Keratinocyte (primary cell): ENCODE data around the gene SYNE2. TPM values are rescaled to one million over a fixed set of nuclear protein-coding genes. Genes with fewer than 3 reads are reported as not detected.

ENCODE experiments used
- DNase-seq: peaks from one replicate; pipeline ENCODE4 v3.0.0-alpha.2; 2011; ENCODE audit warnings: low read depth, missing footprints, low spot score
- FAIRE-seq: peaks from 2 replicates; lab custom pipeline; 2011; peaks lifted over from hg19 to GRCh38; lab: Jason Lieb, UNC
- H2AFZ ChIP-seq: 2 replicates; pipeline ENCODE4 v1.6.0; 2012; ENCODE audit warnings: low read length, control low read depth, inconsistent platforms; ENCODE audit not compliant: control insufficient read depth
- H3K27ac ChIP-seq: 2 replicates; pipeline ENCODE4 v1.5.1; 2011; ENCODE audit warnings: low read length; ENCODE audit not compliant: control insufficient read depth, insufficient read depth
- H3K27me3 ChIP-seq: 3 replicates; pipeline ENCODE4 v1.6.0; 2011; ENCODE audit warnings: low read length; ENCODE audit not compliant: control insufficient read depth, insufficient read depth; ENCODE audit errors: extremely low read depth
- H3K36me3 ChIP-seq, 2 experiments: 2 replicates in 1 of 2; 3 replicates in 1 of 2; pipeline ENCODE4 v1.5.1; 2011; ENCODE audit warnings: low read length in 2 of 2, mild to moderate bottlenecking in 1 of 2; ENCODE audit not compliant: control insufficient read depth in 2 of 2, insufficient read depth in 2 of 2; ENCODE audit errors: extremely low read depth in 1 of 2
- H3K4me1 ChIP-seq: 3 replicates; pipeline ENCODE4 v1.5.1; 2011; ENCODE audit warnings: low read length; ENCODE audit not compliant: control insufficient read depth, insufficient read depth; ENCODE audit errors: extremely low read depth
- H3K4me2 ChIP-seq: 3 replicates; pipeline ENCODE4 v1.6.0; 2011; ENCODE audit warnings: low read depth, low read length; ENCODE audit not compliant: control insufficient read depth, insufficient read depth; ENCODE audit errors: extremely low read depth
- H3K4me3 ChIP-seq, 3 experiments: fragments of 200-600 bp in 1 of 3; sonication (generic) in 1 of 3; 2 replicates in 2 of 3; 3 replicates in 1 of 3; pipeline ENCODE4 v1.5.1; 2011 to 2016; ENCODE audit warnings: low read length in 3 of 3, mild to moderate bottlenecking in 3 of 3, control low read depth in 2 of 3, inconsistent platforms in 1 of 3, low read depth in 1 of 3, mixed read lengths in 1 of 3, mixed run types in 1 of 3, moderate library complexity in 1 of 3; ENCODE audit not compliant: control insufficient read depth in 2 of 3, insufficient read depth in 2 of 3; ENCODE audit errors: extremely low read depth in 1 of 3
- H3K79me2 ChIP-seq: 2 replicates; pipeline ENCODE4 v1.6.0; 2012; ENCODE audit warnings: low read length; ENCODE audit not compliant: control insufficient read depth, insufficient read depth
- H3K9ac ChIP-seq: 3 replicates; pipeline ENCODE4 v1.6.0; 2011; ENCODE audit warnings: low read length; ENCODE audit not compliant: control insufficient read depth, insufficient read depth; ENCODE audit errors: extremely low read depth
- H3K9me1 ChIP-seq: 3 replicates; pipeline ENCODE4 v1.6.0; 2011; ENCODE audit warnings: low read length; ENCODE audit not compliant: control insufficient read depth, insufficient read depth; ENCODE audit errors: extremely low read depth
- H3K9me3 ChIP-seq: 2 replicates; pipeline ENCODE4 v1.5.1; 2012; ENCODE audit warnings: low read depth, low read length; ENCODE audit not compliant: control insufficient read depth
- H4K20me1 ChIP-seq: 3 replicates; pipeline ENCODE4 v1.6.0; 2011; ENCODE audit warnings: low read length; ENCODE audit not compliant: control insufficient read depth, insufficient read depth; ENCODE audit errors: extremely low read depth
- EZH2 ChIP-seq: IDR thresholded peaks from one replicate; pipeline ENCODE4 v1.6.1; 2012; ENCODE audit warnings: inconsistent platforms, mild to moderate bottlenecking, low read length, moderate library complexity
- dilution Hi-C: fragments of 300-500 bp; cut with MboI; formaldehyde crosslinking; loops from one replicate; pipeline ENCODE4 v1.7.0; 2020; ENCODE audit warnings: low sequenced_read_pairs; ENCODE audit not compliant: extremely low pct_ligation_motif_present
- polyA plus RNA-seq, 5 experiments: library from polyadenylated mRNA; depleted of rRNA in 3 of 5; stranded (reverse) in 3 of 5; stranded (forward) in 1 of 5; unstranded in 1 of 5; fragments of >200 nt; gene quantifications; 1 replicate in 1 of 5; 2 replicates in 3 of 5; 3 replicates in 1 of 5; pipeline versions ENCODE4 v1.2.1 to v1.2.3, GENCODE V29; 2011 to 2012; ENCODE audit warnings: missing spikeins in 2 of 5, low read depth in 1 of 5, low replicate concordance in 1 of 5
- TF ChIP-seq, protein P1 (sequence below), 3 experiments: IDR thresholded peaks in 1 of 3; conservative IDR thresholded peaks in 1 of 3; optimal IDR thresholded peaks in 1 of 3; 2 replicates in 2 of 3; 3 replicates in 1 of 3; pipeline versions ENCODE3 to v1.5.1; 2011; ENCODE audit warnings: low read length in 3 of 3, mild to moderate bottlenecking in 3 of 3, moderate library complexity in 2 of 3, control low read depth in 1 of 3, inconsistent platforms in 1 of 3; ENCODE audit not compliant: insufficient read depth in 2 of 3; ENCODE audit errors: extremely low read depth in 1 of 3

The SYNE2 gene
- polyA plus RNA-seq, 1 donor (not counting 4 experiments of a cell fraction or from before 2014, with no cell fraction given), result 9.9 TPM

- DNase-seq, result no peak
Observed at GRCh38 chr14:63988579-63988978, 135.8 kb downstream of the SYNE2 start.

GRCh38 chr14:63991833-63992232 lies 139.0 kb downstream of the SYNE2 start:
- H3K27ac ChIP-seq, result no peak overlapping the region

More at GRCh38 chr14:63988579-63988978, 135.8 kb downstream of the SYNE2 start:
- Histone ChIP-seq H3K36me3 (no peaks in the 10 kb centered on the region), H3K9me1 (no peaks in the 10 kb centered on the region), H3K4me3 (no peak overlapping the region), H3K4me1 (peaks cover 13% of the 10 kb centered on the region), H3K9ac (no peak overlapping the region), H3K9me3 (no peaks in the 10 kb centered on the region), H4K20me1 (no peaks in the 10 kb centered on the region), H3K27ac (no peak overlapping the region), H3K27me3 (no peaks in the 10 kb centered on the region), H3K79me2 (no peaks in the 10 kb centered on the region), H2AFZ (no peak overlapping the region), H3K4me2 (no peak overlapping the region)
- no peak for FAIRE-seq
- dilution Hi-C loops, result no loop called here
- TF ChIP-seq, protein P1, sequence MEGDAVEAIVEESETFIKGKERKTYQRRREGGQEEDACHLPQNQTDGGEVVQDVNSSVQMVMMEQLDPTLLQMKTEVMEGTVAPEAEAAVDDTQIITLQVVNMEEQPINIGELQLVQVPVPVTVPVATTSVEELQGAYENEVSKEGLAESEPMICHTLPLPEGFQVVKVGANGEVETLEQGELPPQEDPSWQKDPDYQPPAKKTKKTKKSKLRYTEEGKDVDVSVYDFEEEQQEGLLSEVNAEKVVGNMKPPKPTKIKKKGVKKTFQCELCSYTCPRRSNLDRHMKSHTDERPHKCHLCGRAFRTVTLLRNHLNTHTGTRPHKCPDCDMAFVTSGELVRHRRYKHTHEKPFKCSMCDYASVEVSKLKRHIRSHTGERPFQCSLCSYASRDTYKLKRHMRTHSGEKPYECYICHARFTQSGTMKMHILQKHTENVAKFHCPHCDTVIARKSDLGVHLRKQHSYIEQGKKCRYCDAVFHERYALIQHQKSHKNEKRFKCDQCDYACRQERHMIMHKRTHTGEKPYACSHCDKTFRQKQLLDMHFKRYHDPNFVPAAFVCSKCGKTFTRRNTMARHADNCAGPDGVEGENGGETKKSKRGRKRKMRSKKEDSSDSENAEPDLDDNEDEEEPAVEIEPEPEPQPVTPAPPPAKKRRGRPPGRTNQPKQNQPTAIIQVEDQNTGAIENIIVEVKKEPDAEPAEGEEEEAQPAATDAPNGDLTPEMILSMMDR (optimal IDR thresholded peaks at IDR 0.05 in 1 of 3, IDR thresholded peaks at IDR 0.05 in 1 of 3, conservative IDR thresholded peaks at IDR 0.05 in 1 of 3; ENCODE audit: extremely low read depth in 1 of 3, insufficient read depth in 2 of 3, low read length in 3 of 3), result no peak
- no peak for TF ChIP-seq EZH2

More at GRCh38 chr14:63991833-63992232, 139.0 kb downstream of the SYNE2 start:
- no peak for FAIRE-seq
- no peaks in the 10 kb centered on the region for H3K36me3 ChIP-seq
- H3K4me1 ChIP-seq, result peaks cover 18% of the 10 kb centered on the region
- no peaks in the 10 kb centered on the region for H3K9me1 ChIP-seq
- no peak for DNase-seq
- no peak overlapping the region for H2AFZ ChIP-seq
- no peak for TF ChIP-seq EZH2
- TF ChIP-seq, protein P1 (optimal IDR thresholded peaks at IDR 0.05 in 1 of 3, IDR thresholded peaks at IDR 0.05 in 1 of 3, conservative IDR thresholded peaks at IDR 0.05 in 1 of 3; ENCODE audit: extremely low read depth in 1 of 3, insufficient read depth in 2 of 3, low read length in 3 of 3), result no peak
- no peaks in the 10 kb centered on the region for H3K79me2 ChIP-seq
- H3K4me2 ChIP-seq, result no peak overlapping the region
- no peaks in the 10 kb centered on the region for H3K9me3 ChIP-seq
- no peak overlapping the region for H3K4me3 ChIP-seq
- H4K20me1 ChIP-seq, result no peaks in the 10 kb centered on the region
- dilution Hi-C loops, result no loop called here
- H3K9ac ChIP-seq, result no peak overlapping the region
- no peaks in the 10 kb centered on the region for H3K27me3 ChIP-seq
